Vagina (tissue), 2 donors: ENCODE results near the gene GRM3.

Experiments used
- POLR2A ChIP-seq, 2 donors: fragments of 450-650 bp; IDR thresholded peaks; one replicate each; pipeline ENCODE4 v1.6.1; 2017; ENCODE audit warnings: antibody characterized with exemption in 2 of 2, mild to moderate bottlenecking in 2 of 2, moderate library complexity in 2 of 2
- TF ChIP-seq, protein P1 (sequence below), 3 experiments: fragments of 450-650 bp in 2 of 3; fragments of 200-600 bp in 1 of 3; sonication (generic) in 1 of 3; IDR thresholded peaks; one replicate each; pipeline ENCODE4 v1.5.1; 2017 to 2019; ENCODE audit warnings: antibody characterized with exemption in 3 of 3, mild to moderate bottlenecking in 2 of 3, moderate library complexity in 2 of 3

DNA sequence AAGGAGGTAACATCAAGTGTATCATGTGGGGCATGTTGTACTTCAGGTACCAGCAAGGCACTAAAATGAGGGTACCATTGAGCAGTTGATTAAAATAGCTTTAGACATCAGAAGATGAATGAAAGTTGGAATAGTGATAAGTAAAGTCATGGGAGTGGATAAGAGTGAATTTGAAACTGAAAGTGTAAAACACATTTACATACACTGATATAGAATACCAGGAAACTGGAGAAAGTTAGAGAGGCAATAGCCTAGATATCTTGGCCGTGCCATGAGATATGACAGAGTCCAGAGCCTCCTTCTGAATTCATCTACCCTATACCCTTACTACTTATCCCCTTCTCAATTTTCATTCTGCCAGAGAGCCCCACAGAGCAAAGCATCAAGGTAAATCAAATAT, 76.6 kb downstream of the GRM3 start:
- TF ChIP-seq POLR2A (IDR thresholded peaks at IDR 0.05): no peak
- TF ChIP-seq, protein P1, sequence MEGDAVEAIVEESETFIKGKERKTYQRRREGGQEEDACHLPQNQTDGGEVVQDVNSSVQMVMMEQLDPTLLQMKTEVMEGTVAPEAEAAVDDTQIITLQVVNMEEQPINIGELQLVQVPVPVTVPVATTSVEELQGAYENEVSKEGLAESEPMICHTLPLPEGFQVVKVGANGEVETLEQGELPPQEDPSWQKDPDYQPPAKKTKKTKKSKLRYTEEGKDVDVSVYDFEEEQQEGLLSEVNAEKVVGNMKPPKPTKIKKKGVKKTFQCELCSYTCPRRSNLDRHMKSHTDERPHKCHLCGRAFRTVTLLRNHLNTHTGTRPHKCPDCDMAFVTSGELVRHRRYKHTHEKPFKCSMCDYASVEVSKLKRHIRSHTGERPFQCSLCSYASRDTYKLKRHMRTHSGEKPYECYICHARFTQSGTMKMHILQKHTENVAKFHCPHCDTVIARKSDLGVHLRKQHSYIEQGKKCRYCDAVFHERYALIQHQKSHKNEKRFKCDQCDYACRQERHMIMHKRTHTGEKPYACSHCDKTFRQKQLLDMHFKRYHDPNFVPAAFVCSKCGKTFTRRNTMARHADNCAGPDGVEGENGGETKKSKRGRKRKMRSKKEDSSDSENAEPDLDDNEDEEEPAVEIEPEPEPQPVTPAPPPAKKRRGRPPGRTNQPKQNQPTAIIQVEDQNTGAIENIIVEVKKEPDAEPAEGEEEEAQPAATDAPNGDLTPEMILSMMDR (IDR thresholded peaks at IDR 0.05): no peak
